ENCODE results near the gene TF.

Gene TF

GRCh38 chr3:133812872-133813271 lies 66.7 kb downstream of the TF start:
- DNase-seq (ENCODE audit: low read depth), result no peak

- DNase-seq (ENCODE audit: low read depth), result no peak
Measured at GRCh38 chr3:133815386-133815785, 69.2 kb downstream of the TF start.

- no peak for DNase-seq (ENCODE audit: low read depth)
Measured at GRCh38 chr3:133820129-133820528, 73.9 kb downstream of the TF start.

- no peak for DNase-seq (ENCODE audit: low read depth)
Measured at GRCh38 chr3:133820889-133821675, 74.9 kb downstream of the TF start.

GRCh38 chr3:133821767-133822638 lies 75.8 kb downstream of the TF start:
- DNase-seq (ENCODE audit: low read depth), result no peak

- no peak for DNase-seq (ENCODE audit: low read depth)
Measured at GRCh38 chr3:133824961-133825485, 78.8 kb downstream of the TF start.

- DNase-seq (ENCODE audit: low read depth), result no peak
Measured at GRCh38 chr3:133825969-133826727, 80.0 kb downstream of the TF start.

GRCh38 chr3:133827136-133827535 lies 80.9 kb downstream of the TF start:
- no peak for DNase-seq (ENCODE audit: low read depth)

GRCh38 chr3:133827684-133828083 lies 81.5 kb downstream of the TF start:
- no peak for DNase-seq (ENCODE audit: low read depth)

- DNase-seq (ENCODE audit: low read depth), result no peak
Measured at GRCh38 chr3:133828576-133829309, 82.5 kb downstream of the TF start.

- no peak for DNase-seq (ENCODE audit: low read depth)
Measured at GRCh38 chr3:133829310-133829707, 83.1 kb downstream of the TF start.

GRCh38 chr3:133830071-133830470 lies 83.9 kb downstream of the TF start:
- DNase-seq (ENCODE audit: low read depth), result no peak

- DNase-seq (ENCODE audit: low read depth), result no peak
Measured at GRCh38 chr3:133831966-133832801, 86.0 kb downstream of the TF start.

- no peak for DNase-seq (ENCODE audit: low read depth)
Measured at GRCh38 chr3:133832802-133833144, 86.6 kb downstream of the TF start.

GRCh38 chr3:133833267-133833666 lies 87.1 kb downstream of the TF start:
- DNase-seq (ENCODE audit: low read depth), result no peak

- no peak for DNase-seq (ENCODE audit: low read depth)
Measured at GRCh38 chr3:133833880-133834620, 87.9 kb downstream of the TF start.

GRCh38 chr3:133834621-133835417 lies 88.6 kb downstream of the TF start:
- no peak for DNase-seq (ENCODE audit: low read depth)

- no peak for DNase-seq (ENCODE audit: low read depth)
Measured at GRCh38 chr3:133835418-133835743, 89.2 kb downstream of the TF start.

GRCh38 chr3:133835961-133836360 lies 89.8 kb downstream of the TF start:
- no peak for DNase-seq (ENCODE audit: low read depth)
